Bronchus fibroblast of lung (primary cell): ENCODE data around the gene ARL6IP5. TPM values are rescaled to one million over a fixed set of nuclear protein-coding genes. Genes with fewer than 3 reads are reported as not detected.

Experiments used
- total RNA-seq: library from RNA; depleted of rRNA; stranded (reverse); fragments of >200 nt; gene quantifications from 2 replicates; pipeline ENCODE4 v1.2.3, GENCODE V29; 2015

Gene ARL6IP5
- 156 and 158 TPM in 2 replicates for total RNA-seq

GRCh38 chr3:69084326-69085167 lies at the start of gene ARL6IP5:
Gene ARL6IP5, plus strand, starts transcription at chr3:69084937. Its CDS starts 111 bp downstream, at chr3:69085048.

GRCh38 chr3:69051756-69052471 lies 32.8 kb upstream of the ARL6IP5 start, which contains the start of gene TMF1:
Gene TMF1, minus strand, starts transcription at chr3:69052333. Its CDS starts 247 bp downstream, at chr3:69052086.

GRCh38 chr3:69080233-69080920 lies 4.4 kb upstream of the ARL6IP5 start, which contains the start of gene UBA3:
Gene UBA3, minus strand, starts transcription at chr3:69080365. Its CDS starts 12 bp downstream, at chr3:69080353.

GRCh38 chr3:69122403-69122802 lies 37.7 kb downstream of the ARL6IP5 start, which contains the start of gene LMOD3:
Gene LMOD3, minus strand, starts transcription at chr3:69122595. Its CDS starts 209 bp downstream, at chr3:69122386.

Other genes starting within 250 kb of the ARL6IP5 start
- not detected in 2 replicates for gene TAFA4, start 152.4 kb upstream of the ARL6IP5 start, total RNA-seq
- gene EOGT, start 71.3 kb upstream of the ARL6IP5 start, total RNA-seq: 19.0 and 23.5 TPM in 2 replicates
- gene TMF1, start 32.6 kb upstream of the ARL6IP5 start, total RNA-seq: 12.9 and 17.1 TPM in 2 replicates
- 50.4 and 53.1 TPM in 2 replicates for gene UBA3, start 4.6 kb upstream of the ARL6IP5 start, total RNA-seq
- not detected in 2 replicates for gene LMOD3, start 37.7 kb downstream of the ARL6IP5 start, total RNA-seq